HG03439 (cell line): ENCODE data around the gene ABAT.

ENCODE experiments used
- ATAC-seq: cut with Tn5 transposase; IDR thresholded peaks from one replicate; pipeline ENCODE4 v1.9.1; 2021; ENCODE audit warnings: mild to moderate bottlenecking, moderate library complexity; ENCODE audit not compliant: unreplicated experiment

The ABAT gene

GRCh38 chr16:8714807-8715206 lies 40.4 kb downstream of the ABAT start:
- ATAC-seq, result no peak

GRCh38 chr16:8716052-8716451 lies 41.6 kb downstream of the ABAT start:
- no peak for ATAC-seq

DNA sequence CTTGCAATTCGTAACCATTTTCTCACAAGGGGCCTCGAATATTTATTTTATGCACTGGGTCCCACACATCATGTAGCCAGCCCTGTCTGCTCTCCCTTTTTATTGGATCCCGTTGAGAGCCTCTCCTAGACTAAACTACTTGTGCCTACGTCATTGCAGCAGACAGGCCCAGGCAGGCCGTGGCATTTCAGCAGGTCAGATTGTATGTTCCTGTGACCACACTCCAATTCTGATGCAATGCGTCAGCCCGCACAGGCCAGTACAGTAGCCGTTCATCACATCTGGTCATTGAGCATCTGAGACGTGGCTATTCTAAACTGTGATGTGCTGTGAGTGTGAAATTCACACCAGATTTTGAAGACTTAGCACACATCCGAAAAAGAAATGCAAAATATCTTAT lies 42.2 kb downstream of the ABAT start:
- no peak for ATAC-seq

- no peak for ATAC-seq
These were observed 43.1 kb downstream of the ABAT start for GRCh38 chr16:8717469-8717868.

DNA sequence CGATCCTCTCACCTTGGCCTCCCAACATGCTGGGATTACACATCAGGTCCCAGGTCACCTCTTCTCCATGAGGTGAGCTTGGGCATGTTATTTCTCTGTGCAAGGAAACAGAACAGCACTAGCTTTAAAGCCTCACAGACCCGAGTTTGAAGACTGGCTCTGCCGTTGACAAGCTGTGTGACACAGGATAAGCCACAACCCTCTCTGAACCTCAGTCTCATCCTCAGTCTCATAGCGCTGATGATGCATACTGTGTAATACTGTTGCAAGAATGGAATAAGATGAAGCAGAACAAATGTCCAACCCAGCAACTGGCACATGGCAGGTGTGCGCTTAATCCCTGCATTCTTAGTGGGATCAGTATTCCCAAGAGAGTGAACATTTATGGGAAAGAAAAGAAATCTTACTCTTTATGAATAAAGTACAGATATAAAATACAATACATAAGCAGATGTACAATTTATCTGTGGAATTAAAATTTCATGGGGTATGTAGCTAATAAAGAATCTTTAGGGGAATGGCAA lies 43.5 kb downstream of the ABAT start:
- ATAC-seq, result no peak

GRCh38 chr16:8718851-8719680 lies 44.6 kb downstream of the ABAT start:
- no peak for ATAC-seq

GRCh38 chr16:8720080-8720966 lies 45.9 kb downstream of the ABAT start:
- ATAC-seq, result no peak

- ATAC-seq, result no peak
These were observed 46.5 kb downstream of the ABAT start for GRCh38 chr16:8720967-8721308.

- ATAC-seq, result no peak
These were observed 47.1 kb downstream of the ABAT start for GRCh38 chr16:8721336-8722024.

- ATAC-seq, result no peak
These were observed 47.6 kb downstream of the ABAT start for GRCh38 chr16:8722025-8722348.

GRCh38 chr16:8725513-8726178 lies 51.2 kb downstream of the ABAT start:
- ATAC-seq, result no peak

GRCh38 chr16:8727131-8727806 lies 52.9 kb downstream of the ABAT start:
- no peak for ATAC-seq

- ATAC-seq, result no peak
These were observed 53.6 kb downstream of the ABAT start for GRCh38 chr16:8727857-8728618.

GRCh38 chr16:8729779-8730334 lies 55.4 kb downstream of the ABAT start:
- no peak for ATAC-seq

DNA sequence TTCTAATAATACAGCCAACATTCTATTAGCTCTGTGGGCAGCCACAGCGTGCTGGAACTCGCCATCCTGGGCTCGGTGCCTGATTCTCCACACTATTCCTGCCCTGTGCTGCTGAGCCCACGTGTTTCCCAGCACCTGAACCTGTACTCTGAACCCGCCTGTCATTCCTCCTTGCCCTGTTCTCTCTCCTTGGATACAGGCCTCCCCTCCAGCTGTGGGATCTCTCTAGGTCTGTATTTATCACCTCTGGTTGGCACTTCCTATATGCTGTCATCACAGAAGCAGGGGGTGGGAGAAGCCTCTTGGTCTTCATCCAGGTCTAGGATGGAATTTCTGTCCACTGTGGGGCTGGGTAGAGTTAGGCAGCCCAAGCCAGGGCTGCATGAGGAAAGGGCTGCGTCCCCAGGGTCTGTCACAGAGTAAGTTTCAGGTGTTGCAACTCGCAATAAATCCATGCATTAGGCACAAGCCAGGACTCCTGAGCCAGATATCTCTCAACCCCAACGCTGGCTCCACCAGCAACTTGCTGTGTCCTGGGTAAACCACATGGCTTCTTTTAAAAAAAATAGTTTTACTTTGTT lies 56.0 kb downstream of the ABAT start:
- ATAC-seq, result no peak

DNA sequence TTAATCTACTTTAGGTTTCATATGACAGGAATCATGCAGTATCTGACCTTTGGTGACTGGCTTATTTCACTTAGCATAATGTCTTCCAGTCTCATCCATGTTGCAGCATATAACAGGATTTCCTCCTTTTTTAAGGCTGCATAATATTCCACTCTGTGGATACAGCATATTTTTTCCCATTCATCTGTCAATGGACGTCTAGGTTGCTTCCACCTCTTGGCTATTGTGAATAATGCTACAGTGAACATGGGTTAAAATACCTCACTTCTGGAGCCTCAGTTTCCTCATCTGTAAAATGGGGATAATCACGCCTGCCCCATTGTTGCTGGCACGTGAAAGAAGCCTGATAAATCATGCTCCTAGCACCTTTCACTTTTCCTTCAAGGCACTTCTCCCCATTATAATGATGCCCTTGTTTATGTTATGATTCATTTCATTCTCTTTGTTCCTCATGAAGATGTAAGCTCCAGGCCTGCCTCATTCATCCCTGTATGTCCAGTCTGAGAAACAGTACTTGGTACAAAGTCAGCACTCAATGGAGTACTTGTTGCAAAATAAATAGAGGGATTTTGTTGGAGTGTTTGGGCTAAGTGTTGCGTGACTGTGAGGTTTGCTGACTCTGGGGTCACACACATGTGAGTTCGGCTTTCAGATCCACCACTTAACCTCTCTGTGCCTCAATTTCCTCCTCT lies 59.6 kb downstream of the ABAT start:
- ATAC-seq, result no peak

- ATAC-seq, result no peak
These were observed 61.2 kb downstream of the ABAT start for GRCh38 chr16:8735574-8735973.

GRCh38 chr16:8736123-8736668 lies 61.8 kb downstream of the ABAT start:
- no peak for ATAC-seq
